K562 (cell line): ENCODE measurements around the gene UBE2J2. TPM values are rescaled to one million over a fixed set of nuclear protein-coding genes. Genes with fewer than 3 reads are reported as not detected.

Experiments
- ATF2 ChIP-seq: sonication (generic); formaldehyde crosslinking; IDR thresholded peaks from 2 replicates; pipeline ENCODE4 v1.8.1; 2022; ENCODE audit warnings: missing genetic modification reagents
- CBX3 ChIP-seq, 2 experiments: IDR thresholded peaks; 1 replicate in 1 of 2; 2 replicates in 1 of 2; pipeline ENCODE4 v1.6.1; 2012; ENCODE audit warnings: inconsistent platforms in 2 of 2, low read length in 2 of 2, borderline replicate concordance in 1 of 2, control low read depth in 1 of 2
- CBX5 ChIP-seq: IDR thresholded peaks from 2 replicates; pipeline ENCODE4 v1.6.1; 2014; ENCODE audit warnings: low read depth, borderline replicate concordance
- FOXM1 ChIP-seq, 2 experiments: fragments of 450-650 bp in 1 of 2; sonication (generic) in 1 of 2; formaldehyde crosslinking in 1 of 2; IDR thresholded peaks; 2 replicates each; pipeline versions ENCODE4 v1.6.1 to v1.9.0; 2017 to 2022; ENCODE audit warnings: low read depth in 2 of 2, mild to moderate bottlenecking in 2 of 2, missing genetic modification reagents in 1 of 2, moderate library complexity in 1 of 2
- KLF13 ChIP-seq: fragments of 450-650 bp; IDR thresholded peaks from 2 replicates; pipeline ENCODE4 v1.6.1; 2016; ENCODE audit warnings: missing genetic modification characterization, low read depth, mild to moderate bottlenecking, missing compliant biosample characterization, moderate library complexity, borderline replicate concordance
- KLF6 ChIP-seq: fragments of 250-450 bp; sonication (Bioruptor Pico); IDR thresholded peaks from 2 replicates; pipeline ENCODE4 v1.4.0; 2020; ENCODE audit warnings: mild to moderate bottlenecking, moderate library complexity, borderline replicate concordance
- MTA2 ChIP-seq: fragments of 450-650 bp; IDR thresholded peaks from 2 replicates; pipeline ENCODE4 v1.6.1; 2016; ENCODE audit warnings: low read depth
- MYBL2 ChIP-seq, 2 experiments: fragments of 450-650 bp in 1 of 2; sonication (generic) in 1 of 2; formaldehyde crosslinking in 1 of 2; IDR thresholded peaks; 2 replicates each; pipeline versions ENCODE4 v1.6.1 to v1.8.1; 2017 to 2022; ENCODE audit warnings: borderline replicate concordance in 1 of 2, inconsistent platforms in 1 of 2, low read depth in 1 of 2, mild to moderate bottlenecking in 1 of 2, missing genetic modification reagents in 1 of 2, moderate library complexity in 1 of 2
- RFX7 ChIP-seq: fragments of 250-450 bp; sonication (Bioruptor Pico); IDR thresholded peaks from 2 replicates; pipeline ENCODE4 v1.5.1; 2021; ENCODE audit warnings: mild to moderate bottlenecking
- polyA plus RNA-seq, 8 experiments: library from polyadenylated mRNA; depleted of rRNA in 4 of 8; stranded (reverse) in 5 of 8; unstranded in 3 of 8; fragments of >200 nt; fragmentation: Nextera tagmentation in 2 of 8; fragmentation: Illumina TruSeq in 1 of 8; extraction: Ambion mirVana in 2 of 8; extraction: Trizol in 1 of 8; gene quantifications; 2 replicates each; pipeline versions ENCODE4 v1.2.1 to v1.2.3, GENCODE V29; 2011 to 2014; ENCODE audit warnings: inconsistent platforms in 1 of 8, missing spikeins in 1 of 8
- total RNA-seq, 7 experiments: library from RNA; depleted of rRNA in 6 of 7; stranded (reverse); fragments of >200 nt in 6 of 7; fragmentation: Illumina TruSeq in 2 of 7; extraction: Trizol in 2 of 7; gene quantifications; 2 replicates each; pipeline versions ENCODE4 v1.2.1 to v1.2.3, GENCODE V29; 2011 to 2021; ENCODE audit warnings: low replicate concordance in 1 of 7

The UBE2J2 gene
- total and polyA plus RNA-seq, 9 of the 15 experiments (the other 6 are each of a cell fraction or from before 2014, with no cell fraction given): 0.93 to 112 (median 75.5) TPM

GRCh38 chr1:1282998-1283397 is 9.3 kb upstream of the UBE2J2 start (continued):
- no peak for TF ChIP-seq KLF6 (CRISPR knock-in tag)
- TF ChIP-seq CBX3 (IDR thresholded peaks at IDR 0.05; ENCODE audit: borderline replicate concordance in 1 of 2, low read length in 2 of 2): no peak
- TF ChIP-seq ATF2 (CRISPR knock-in tag): no peak
- no peak for TF ChIP-seq KLF13 (tag)
- TF ChIP-seq RFX7 (CRISPR knock-in tag): no peak
- no peak for TF ChIP-seq MYBL2 (IDR thresholded peaks at IDR 0.05; ENCODE audit: low read depth)
- no peak for TF ChIP-seq MYBL2 (CRISPR knock-in tag; IDR thresholded peaks at IDR 0.05; ENCODE audit: borderline replicate concordance)
- TF ChIP-seq FOXM1 (IDR thresholded peaks at IDR 0.05; ENCODE audit: low read depth): no peak
- TF ChIP-seq FOXM1 (CRISPR knock-in tag; IDR thresholded peaks at IDR 0.05; ENCODE audit: low read depth): no peak
- no peak for TF ChIP-seq CBX5
- TF ChIP-seq MTA2: no peak
